Fibroblast of skin of right biceps (primary cell): Measurements from ENCODE around the gene THSD7B.

ENCODE experiments used
- DNase-seq: peaks from one replicate; pipeline ENCODE4 v3.0.0-alpha.2; 2013

Gene THSD7B

DNA sequence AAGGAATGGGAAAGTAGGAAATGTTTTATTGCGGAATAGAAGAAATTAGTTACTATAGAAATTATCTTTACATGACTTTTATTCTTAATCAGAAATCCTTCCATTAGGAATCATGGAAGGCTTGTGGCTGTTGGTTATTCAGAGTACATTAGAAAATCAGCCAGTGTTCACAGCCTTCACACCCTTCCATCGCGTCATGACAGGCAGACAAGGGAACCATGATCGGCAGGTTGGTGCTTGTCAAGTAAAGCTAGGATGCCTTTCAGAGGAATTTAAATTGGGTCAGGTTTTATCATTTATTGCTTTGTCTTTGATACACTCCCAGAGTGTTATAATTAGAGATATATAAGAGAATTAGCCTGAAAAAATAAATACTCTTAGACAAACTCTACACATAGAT lies 400.6 kb downstream of the THSD7B start:
- no peak for DNase-seq

GRCh38 chr2:137167651-137168050 lies 402.3 kb downstream of the THSD7B start:
- no peak for DNase-seq

DNA sequence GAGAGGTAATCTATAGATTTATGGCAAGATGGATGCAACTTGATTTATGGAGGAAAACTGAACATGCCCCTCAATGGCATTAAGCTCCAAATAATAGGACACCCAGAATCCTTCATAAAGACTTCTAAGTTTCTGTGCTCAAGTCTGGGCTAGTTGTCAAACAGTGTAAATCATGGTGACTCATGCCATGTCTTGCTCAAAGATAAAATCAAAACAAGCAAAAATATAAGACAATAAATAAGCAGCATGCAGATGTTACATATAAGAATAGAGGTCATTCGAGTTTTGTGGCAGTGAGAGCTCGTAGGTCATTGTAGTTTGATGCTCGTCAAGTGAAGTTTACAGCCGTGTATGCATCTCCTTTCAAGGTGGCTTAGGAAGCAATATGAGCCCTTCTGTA lies 403.2 kb downstream of the THSD7B start:
- peak; percentile 31 for DNase-seq

DNA sequence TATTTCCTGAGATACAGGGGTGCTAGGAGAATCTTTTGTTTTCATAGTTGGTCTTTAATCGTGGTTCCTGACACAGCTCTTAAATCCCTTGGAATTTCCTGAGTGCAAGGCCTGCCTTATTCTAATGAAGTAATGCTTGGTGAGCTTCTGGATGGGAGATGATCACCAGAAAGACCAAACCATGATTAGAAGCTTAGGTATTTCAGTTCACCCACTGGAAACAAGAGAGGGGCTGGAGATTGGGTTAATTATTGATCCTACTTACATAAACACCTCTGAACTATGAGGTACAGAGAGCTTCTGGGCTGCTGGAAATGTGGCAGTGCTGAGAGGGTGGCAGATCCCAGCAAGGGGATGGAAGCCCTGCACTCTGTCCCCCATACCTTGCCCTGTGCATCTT lies 406.8 kb downstream of the THSD7B start:
- peak; percentile 52 for DNase-seq

DNA sequence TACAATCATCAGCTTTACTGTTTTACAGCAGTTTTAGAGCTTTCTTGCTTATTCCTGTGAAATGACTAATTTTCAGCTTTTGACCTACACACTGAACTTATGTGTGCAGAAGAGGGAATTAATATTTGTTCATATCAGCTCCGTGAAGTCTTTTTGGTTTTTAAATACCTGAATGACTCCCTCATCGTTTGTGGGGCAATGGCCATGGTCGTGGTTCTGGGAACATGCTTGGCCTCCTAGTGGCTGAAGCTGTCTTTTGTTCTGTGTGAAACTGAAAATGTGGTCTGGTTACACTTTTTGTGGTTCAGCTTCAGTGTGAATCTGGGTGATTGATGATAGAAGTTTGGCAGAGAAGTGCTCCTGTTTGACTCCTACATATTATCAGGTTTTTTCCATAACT lies 408.1 kb downstream of the THSD7B start:
- peak; percentile 90 for DNase-seq

DNA sequence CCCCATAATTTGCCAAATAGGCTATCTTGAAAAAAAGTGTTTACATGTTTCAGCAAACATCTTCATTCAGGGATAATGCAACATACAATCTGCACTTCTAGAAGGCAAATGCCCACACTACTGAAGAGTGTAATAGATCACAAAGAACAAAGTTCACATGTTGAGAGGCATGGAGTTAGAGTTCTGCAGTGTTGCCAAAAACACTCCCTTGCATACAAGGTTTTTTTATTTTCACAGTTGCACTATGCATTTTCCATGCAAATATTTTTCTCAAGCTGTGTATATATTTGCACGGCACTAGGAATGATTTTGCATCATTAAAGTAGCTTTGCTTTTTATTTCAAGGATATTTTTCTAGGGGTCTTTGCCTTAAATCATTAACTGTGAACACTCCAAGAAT lies 409.9 kb downstream of the THSD7B start:
- no peak for DNase-seq

DNA sequence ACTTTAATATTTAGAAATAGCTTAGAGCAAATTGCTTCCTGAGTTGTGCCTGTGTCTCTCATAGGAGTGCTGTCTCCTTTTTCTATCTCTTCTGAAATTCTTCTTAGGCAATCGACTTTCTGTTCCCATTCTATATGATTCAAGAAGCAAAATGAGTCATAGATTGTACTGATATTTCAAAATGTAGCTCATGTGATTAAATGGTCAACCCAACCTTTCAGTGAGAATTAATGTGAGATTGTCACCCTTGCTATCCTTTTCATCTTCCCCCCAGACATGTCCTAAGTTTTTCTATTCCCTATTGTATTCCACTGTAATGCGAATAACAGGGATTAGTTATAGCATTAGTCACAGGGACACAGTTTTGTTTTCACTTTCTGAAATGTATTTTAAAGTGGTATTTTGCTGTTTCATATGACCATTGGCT lies 413.6 kb downstream of the THSD7B start:
- DNase-seq: peak; percentile 67

GRCh38 chr2:137179542-137179941 lies 414.2 kb downstream of the THSD7B start:
- DNase-seq: peak; percentile 15

DNA sequence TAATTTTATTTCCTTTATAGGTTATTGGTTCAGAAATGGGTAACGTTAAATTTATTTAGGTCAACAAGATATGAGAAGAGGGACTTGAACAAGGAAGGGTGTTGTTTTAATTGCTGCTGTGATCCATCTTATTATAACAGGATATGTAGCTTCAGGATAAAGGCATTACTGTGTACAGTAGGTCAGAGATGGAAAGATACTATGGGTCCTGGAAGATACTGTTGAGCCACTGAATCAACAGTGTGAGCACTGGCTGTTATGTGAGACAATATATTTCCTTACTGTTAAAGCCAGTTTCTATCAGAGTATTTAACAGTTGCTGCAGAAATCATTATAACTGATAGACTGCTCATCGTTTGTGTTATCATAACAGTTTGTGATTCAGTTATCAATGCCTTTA lies 414.7 kb downstream of the THSD7B start:
- DNase-seq: no peak

GRCh38 chr2:137181370-137181769 lies 416.0 kb downstream of the THSD7B start:
- no peak for DNase-seq

DNA sequence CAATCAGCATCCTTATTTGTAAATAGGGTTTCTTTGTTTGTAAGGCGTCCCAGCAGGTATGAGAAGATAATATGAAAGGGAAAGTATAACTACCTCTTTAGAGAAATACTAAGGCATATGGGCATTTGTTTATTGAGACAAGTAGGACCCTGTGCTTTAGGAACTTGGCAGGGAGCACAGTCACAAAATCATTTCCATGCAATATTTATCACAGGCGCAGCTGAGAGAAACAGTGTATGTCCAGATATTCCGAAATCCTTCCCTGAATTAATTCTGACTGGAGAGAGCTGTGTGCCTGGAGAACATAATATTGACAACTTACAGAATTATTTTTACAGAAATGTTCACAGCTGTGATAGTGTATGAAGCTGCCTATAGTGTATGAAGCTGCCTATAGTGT lies 416.7 kb downstream of the THSD7B start:
- no peak for DNase-seq

DNA sequence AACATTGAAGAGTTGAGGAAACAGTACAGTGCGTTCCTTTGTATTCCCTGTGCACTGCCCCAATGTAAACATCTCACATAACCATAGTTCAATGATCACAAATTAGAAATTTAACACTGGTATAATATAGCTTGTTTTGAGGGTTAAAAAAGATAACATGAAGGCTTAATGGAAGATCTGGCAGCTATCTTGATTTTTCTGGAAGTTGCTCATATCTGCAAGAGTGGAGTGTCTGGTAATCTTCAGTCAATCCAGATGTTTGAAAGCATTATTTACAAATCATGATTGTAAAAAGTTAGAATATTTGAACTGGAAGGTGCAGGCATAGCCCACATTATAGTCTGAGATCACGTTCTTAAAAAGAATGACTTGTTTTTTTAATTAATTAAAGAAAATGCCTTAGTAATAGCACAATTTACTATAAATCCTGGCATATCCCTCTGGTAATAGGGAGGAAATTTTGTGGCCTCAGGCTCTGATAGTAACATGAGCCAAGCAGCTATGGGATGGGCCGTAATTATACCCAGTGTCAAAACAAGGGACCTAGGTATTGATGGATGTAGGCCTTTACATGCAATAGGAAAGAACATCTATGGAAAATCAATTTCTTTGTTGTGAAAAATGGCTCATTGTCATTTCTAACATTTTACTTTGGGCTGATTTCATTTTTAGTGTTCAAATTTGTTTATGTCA lies 418.0 kb downstream of the THSD7B start:
- no peak for DNase-seq

GRCh38 chr2:137185378-137186078 lies 420.2 kb downstream of the THSD7B start:
- DNase-seq: peak; percentile 37

DNA sequence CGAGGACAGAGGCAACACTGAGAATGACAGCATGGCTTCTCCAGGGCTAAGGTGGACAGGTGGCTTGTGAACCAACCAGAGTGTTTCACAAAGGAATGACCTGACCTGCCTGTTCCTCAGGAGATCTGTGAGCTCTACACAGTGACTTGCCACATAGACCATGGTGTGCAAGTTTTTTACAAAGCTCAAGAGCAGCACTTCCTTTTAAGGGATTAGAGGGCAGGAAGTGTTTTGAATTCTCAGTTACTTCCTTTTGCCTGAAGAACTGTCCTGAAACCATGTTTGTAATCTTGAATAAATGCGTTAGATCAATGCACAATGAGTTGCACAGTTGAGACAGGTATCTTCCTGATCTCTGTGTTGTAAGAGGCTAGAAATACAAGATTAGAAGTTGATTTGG lies 421.9 kb downstream of the THSD7B start:
- no peak for DNase-seq

DNA sequence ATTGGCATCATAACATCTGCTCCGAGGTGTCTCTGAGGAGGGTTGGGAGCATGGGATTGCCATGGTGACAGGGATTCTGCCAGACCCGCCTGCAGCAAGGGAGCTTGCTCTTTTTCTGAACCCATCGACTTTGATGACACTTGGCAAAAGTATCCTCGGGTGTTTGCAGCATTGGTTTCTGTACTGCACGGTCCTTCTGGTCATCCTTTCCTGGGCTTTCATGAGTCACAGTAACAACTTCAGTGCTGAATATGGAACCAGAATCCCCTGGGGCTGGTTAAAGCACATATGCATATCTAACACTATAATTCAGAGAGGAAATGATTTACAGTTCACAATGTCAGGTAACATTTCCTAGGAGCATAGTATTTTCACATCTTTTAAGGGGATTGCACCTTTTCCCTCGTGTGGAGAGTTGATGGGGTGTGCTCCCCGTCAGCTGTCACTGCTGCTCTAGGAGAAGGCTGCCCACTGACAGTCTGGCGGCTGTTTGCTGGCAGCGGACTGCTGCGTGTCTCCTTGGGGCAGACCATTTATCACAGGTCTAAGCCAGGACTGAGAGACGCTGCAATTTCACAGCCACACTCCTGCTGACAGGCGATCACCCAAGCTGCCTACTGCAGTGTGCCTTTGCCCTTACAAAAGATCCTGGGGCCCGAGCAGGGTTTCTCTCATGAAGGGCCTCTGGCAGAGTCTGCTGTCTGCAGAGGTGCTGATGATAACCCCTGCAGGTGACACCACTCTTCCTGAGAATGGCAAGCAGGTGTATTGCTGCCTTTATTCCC lies 425.3 kb downstream of the THSD7B start:
- peak; percentile 37 for DNase-seq

DNA sequence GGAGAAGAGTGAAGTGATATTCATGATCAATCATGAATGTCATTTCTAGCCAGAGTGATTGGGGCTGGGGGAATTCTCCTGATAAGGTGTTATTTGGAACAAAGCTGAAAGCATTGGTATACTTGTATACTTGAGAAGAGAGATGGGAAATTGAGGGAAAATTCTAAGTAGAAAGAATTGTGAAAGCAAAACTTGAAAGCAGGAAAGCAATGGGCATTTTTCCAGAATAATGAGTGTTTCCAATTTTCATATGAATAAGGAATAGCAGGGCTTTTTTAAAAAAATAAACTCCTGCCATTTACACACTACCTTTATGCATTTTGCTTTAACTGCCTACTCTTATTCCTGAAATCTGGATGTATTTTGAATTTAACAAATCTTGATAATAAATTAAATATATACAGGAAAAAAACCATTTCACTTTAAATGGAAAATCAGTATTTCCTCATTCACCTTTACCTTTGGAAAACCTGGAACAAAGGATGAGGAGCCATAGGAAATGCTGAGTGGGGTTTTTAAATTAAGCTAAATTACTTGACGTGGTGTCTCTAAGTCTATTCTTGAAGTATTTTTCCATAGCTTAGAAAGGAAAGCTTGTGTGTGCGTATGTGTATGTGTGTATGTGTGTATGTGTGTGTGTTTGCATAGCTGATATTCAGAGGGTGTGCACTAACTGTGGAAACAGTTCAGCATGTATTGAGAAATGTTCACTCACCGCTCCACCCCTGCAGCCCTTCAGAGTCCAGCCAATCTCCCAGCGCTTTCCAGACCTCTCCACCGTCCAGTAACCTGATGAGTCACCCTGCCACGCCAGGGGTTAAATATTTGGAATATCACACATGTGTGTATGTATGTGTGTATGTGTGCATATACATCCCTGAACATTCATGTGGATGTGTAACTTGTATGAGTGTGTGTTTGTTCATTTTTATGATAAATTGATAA lies 427.3 kb downstream of the THSD7B start:
- peak; percentile 48 for DNase-seq

DNA sequence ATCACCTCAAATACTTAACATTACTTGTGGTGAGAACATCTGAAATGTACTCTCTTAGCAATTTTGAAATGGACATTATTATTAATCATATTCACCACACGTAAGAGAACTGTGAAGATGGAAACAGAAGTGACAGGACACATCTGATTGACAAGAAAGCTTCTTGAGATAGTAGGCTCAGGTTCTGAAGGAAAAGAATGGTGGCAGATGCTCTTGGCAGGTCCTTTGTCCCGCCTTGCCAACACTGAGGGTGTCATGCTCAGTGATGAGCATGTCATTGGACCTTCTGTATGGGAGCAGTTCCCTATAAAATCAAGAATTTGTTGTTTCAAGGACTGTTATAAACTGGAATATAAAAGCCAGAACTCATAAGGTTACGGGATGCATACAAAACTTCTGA lies 428.1 kb downstream of the THSD7B start:
- no peak for DNase-seq

DNA sequence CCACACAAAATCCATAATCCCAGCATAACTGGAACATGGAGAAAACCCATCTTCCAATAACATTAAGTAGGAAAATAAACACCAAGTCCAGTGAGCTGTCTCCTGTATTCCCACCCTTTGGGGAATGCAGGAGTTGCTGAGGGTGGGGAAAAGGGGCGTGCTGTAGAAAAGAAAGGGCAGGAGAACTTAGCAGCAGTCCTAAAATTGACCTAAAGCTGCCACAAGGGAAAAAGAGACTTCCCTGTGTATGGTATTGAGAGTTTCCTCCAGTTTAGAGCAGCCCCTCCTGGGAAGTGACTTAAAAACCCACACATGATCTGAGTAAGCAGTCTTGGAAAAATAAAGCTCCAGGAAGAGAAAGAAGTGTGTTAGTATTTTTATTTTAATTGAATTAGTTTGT lies 428.8 kb downstream of the THSD7B start:
- no peak for DNase-seq

GRCh38 chr2:137199751-137200150 lies 434.4 kb downstream of the THSD7B start:
- no peak for DNase-seq

DNA sequence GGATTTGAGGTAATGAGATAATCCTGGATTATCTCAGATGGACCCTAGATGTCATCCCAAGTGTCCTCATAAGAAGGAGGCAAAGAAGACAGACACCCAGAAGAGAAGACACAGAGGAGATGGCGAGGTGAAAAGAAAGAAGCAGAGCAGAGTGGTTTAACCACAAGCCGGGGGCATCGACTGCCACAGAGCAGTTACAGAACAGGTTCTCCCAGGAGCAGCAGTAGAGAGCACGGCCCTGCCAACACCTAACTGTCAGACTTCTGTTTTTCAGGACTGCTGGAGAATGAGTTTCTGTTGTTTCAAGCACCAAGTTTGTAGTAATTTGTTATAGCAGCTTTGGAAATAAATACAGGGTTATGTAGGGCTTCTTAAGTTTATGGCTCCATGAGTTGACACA lies 437.0 kb downstream of the THSD7B start:
- no peak for DNase-seq

GRCh38 chr2:137205324-137205723 lies 440.0 kb downstream of the THSD7B start:
- no peak for DNase-seq

DNA sequence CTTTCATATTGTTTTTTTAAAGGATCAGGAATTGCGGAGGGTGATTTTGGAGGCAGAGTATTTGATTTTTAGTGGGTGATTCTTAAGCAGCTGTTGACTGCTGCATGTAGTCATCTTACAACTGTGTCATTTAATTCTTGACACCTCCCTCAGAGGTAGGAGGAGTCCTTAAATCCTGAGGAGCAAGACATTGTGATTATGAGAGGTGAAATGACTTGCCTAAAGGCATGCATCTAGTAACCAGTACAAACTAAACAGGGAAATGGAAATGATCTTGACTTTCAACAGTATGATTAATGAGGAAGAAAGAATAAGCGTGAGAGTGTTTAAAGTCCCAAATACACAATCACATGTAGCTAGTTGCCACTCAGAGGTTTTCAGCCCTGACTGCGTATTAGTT lies 440.7 kb downstream of the THSD7B start:
- no peak for DNase-seq

GRCh38 chr2:137207030-137207429 lies 441.7 kb downstream of the THSD7B start:
- no peak for DNase-seq
